Measurements from ENCODE around the gene RPAIN. TPM values are rescaled to one million over a fixed set of nuclear protein-coding genes. Genes with fewer than 3 reads are reported as not detected.

Gene RPAIN
- total RNA-seq, 1 experiment from 2014 or later = 36.7 TPM

- POLR2A ChIA-PET = no interaction called here
- Histone ChIP-seq H3K27ac (ENCODE audit: low read length) (no peak overlapping the region), H3K4me1 (ENCODE audit: control insufficient read depth, insufficient read depth, low read length) (no peaks in the 10 kb centered on the region), H3K4me3 (ENCODE audit: low read depth in 2 of 2, low read length in 2 of 2) (no peak overlapping the region), H3K27me3 (ENCODE audit: control insufficient read depth, insufficient read depth, low read length) (no peaks in the 10 kb centered on the region), H3K9me3 (ENCODE audit: control insufficient read depth, insufficient read depth, low read depth, low read length) (no peaks in the 10 kb centered on the region), H3K36me3 (ENCODE audit: control insufficient read depth, insufficient read depth, low read length) (peaks cover 54% of the 10 kb centered on the region)
- DNase-seq (ENCODE audit: low read depth, low spot score) (no peak), ATAC-seq (no peak)
- intact Hi-C loops (cut with micrococcal nuclease; ENCODE audit: unreplicated experiment) (no loop called here), in situ Hi-C loops (cut with HindIII; ENCODE audit: low pct_unique_long_range_greater_than_20kb, low sequenced_read_pairs) (no loop called here)
- no TSS peak for BruUV-seq (replicated peaks)
- CTCF ChIA-PET = no interaction called here
- no peak for TF ChIP-seq TCF7L2 (IDR thresholded peaks at IDR 0.05; ENCODE audit: low read depth, low read length)
- TF ChIP-seq POLR2AphosphoS5 (IDR thresholded peaks at IDR 0.05; ENCODE audit: low read depth, low read length) = no peak
- no peak for TF ChIP-seq REST (IDR thresholded peaks at IDR 0.05; ENCODE audit: insufficient read depth in 1 of 2, low read depth in 2 of 2, low read length in 1 of 2)
- TF ChIP-seq SIN3A (IDR thresholded peaks at IDR 0.05; ENCODE audit: borderline replicate concordance, insufficient read depth, low read depth, low read length) = no peak
- TF ChIP-seq CTCF (IDR thresholded peaks at IDR 0.05) = no peak
Observed at GRCh38 chr17:5405400-5405799, 14.6 kb upstream of the RPAIN start.

GRCh38 chr17:5408186-5408585 lies 11.8 kb upstream of the RPAIN start:
- intact Hi-C loops (cut with micrococcal nuclease; ENCODE audit: unreplicated experiment) = no loop called here
- CTCF ChIA-PET = no interaction called here
- POLR2A ChIA-PET = no interaction called here
- in situ Hi-C loops (cut with HindIII; ENCODE audit: low pct_unique_long_range_greater_than_20kb, low sequenced_read_pairs) = no loop called here
- no peak for DNase-seq (ENCODE audit: low read depth, low spot score)
- ATAC-seq = no peak
- H3K4me3 ChIP-seq (ENCODE audit: low read depth in 2 of 2, low read length in 2 of 2) = no peak overlapping the region
- H3K9me3 ChIP-seq (ENCODE audit: control insufficient read depth, insufficient read depth, low read depth, low read length) = no peaks in the 10 kb centered on the region
- no TSS peak for BruUV-seq (replicated peaks)
- H3K27ac ChIP-seq (ENCODE audit: low read length) = no peak overlapping the region
- H3K4me1 ChIP-seq (ENCODE audit: control insufficient read depth, insufficient read depth, low read length) = peaks cover 3% of the 10 kb centered on the region; the same call in 1 of the 2 replicates
- TF ChIP-seq CTCF (IDR thresholded peaks at IDR 0.05) (no peak), SIN3A (IDR thresholded peaks at IDR 0.05; ENCODE audit: borderline replicate concordance, insufficient read depth, low read depth, low read length) (no peak), TCF7L2 (IDR thresholded peaks at IDR 0.05; ENCODE audit: low read depth, low read length) (no peak), REST (IDR thresholded peaks at IDR 0.05; ENCODE audit: insufficient read depth in 1 of 2, low read depth in 2 of 2, low read length in 1 of 2) (no peak)
- H3K27me3 ChIP-seq (ENCODE audit: control insufficient read depth, insufficient read depth, low read length) = no peaks in the 10 kb centered on the region
- peaks cover 59% of the 10 kb centered on the region for H3K36me3 ChIP-seq (ENCODE audit: control insufficient read depth, insufficient read depth, low read length)

Measured in Panc1 (cell line).